T-helper 2 cell treated with Interferon-gamma antibody and Interleukin-4, amounts not matched to agents 100 ng/mL and 5 ng/mL, for 36 hours (primary cell): ENCODE measurements around the gene SUSD1. TPM values are rescaled to one million over a fixed set of nuclear protein-coding genes. Genes with fewer than 3 reads are reported as not detected.

Source experiments
- intact Hi-C: fragments of 100-400 bp; cut with micrococcal nuclease; formaldehyde crosslinking; loops from one replicate; pipeline ENCODE4 v1.15.1; 2023
- total RNA-seq: library from RNA; stranded (reverse); gene quantifications from 2 replicates; pipeline ENCODE4 v1.2.3, GENCODE V29; 2022

Gene SUSD1
- total RNA-seq, 1 donor from 2014 or later, result 27.7 TPM

DNA sequence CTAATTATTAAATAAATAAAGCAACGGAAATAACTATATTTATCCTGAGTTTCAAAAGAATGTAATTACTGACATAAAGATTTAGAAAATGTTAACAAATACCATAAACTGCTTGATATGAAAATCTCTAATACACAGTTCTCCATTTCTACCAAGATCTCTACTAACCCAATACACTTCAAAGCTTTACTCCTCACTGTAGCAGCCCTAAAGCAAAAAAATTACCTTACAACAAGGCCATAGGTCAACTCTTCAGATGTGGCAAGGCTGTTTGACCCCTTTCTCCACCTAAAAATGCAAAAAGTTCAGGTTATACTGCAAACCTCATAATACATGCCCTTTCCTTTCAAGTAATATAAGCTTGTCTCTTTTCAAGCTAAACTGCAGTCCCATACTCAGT, 181.8 kb downstream of the SUSD1 start:
- intact Hi-C loops, result loop anchor here (5.0 to 10.0 kb wide), 2 partner anchors 44 to 81 kb away; no protein-coding TSS in a partner anchor

DNA sequence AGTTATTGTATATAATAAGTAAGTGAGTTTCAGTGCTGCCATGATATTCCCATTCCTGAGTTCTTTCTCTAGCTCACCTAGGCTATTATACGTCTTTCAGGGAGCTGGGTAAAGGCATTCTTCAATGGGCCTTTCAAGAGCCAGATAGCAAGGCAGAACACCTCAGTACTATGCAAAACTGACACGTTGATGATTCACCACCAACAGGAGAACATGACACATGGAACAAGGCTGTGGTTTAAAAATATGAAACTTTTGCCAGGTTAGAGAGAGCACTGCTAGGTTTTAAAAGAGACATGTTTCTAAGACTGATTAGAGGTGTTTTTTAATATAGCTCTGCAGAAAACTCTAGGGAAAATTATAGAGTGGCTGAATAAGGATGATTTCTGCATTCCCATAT, 182.6 kb downstream of the SUSD1 start:
- intact Hi-C loops, result loop anchor here (5.0 to 10.0 kb wide), 2 partner anchors 45 to 82 kb away; no protein-coding TSS in a partner anchor

- intact Hi-C loops, result loop anchor here (5.0 to 10.0 kb wide), 2 partner anchors 46 to 84 kb away; no protein-coding TSS in a partner anchor
These were observed 183.9 kb downstream of the SUSD1 start for GRCh38 chr9:111991179-111991578.

Other genes starting within 250 kb of the SUSD1 start
- gene PTBP3, start 158.3 kb upstream of the SUSD1 start, total RNA-seq, result 163 and 165 TPM in 2 replicates
- gene HSDL2, start 204.8 kb upstream of the SUSD1 start, total RNA-seq, result 20.2 and 23.1 TPM in 2 replicates